Sigmoid colon (tissue), 4 donors: Measurements from ENCODE around the gene RPN2.

Experiments used
- EP300 ChIP-seq, 4 donors: sonication (generic); formaldehyde crosslinking; IDR thresholded peaks; one replicate each; pipeline ENCODE4 v1.6.1; 2017; ENCODE audit warnings: antibody characterized with exemption in 4 of 4
- POLR2A ChIP-seq, 2 donors: fragments of 450-650 bp; IDR thresholded peaks; one replicate each; pipeline ENCODE4 v1.6.1; 2016; ENCODE audit warnings: antibody characterized with exemption in 2 of 2, mild to moderate bottlenecking in 2 of 2, moderate library complexity in 2 of 2
- TF ChIP-seq, protein P1 (sequence below), 4 experiments: fragments of 450-650 bp in 3 of 4; fragments of 200-600 bp in 1 of 4; IDR thresholded peaks; one replicate each; pipeline ENCODE4 v1.5.1; 2016 to 2019; ENCODE audit warnings: antibody characterized with exemption in 4 of 4, mild to moderate bottlenecking in 3 of 4, moderate library complexity in 2 of 4

- TF ChIP-seq EP300 (IDR thresholded peaks at IDR 0.05) (no peak), POLR2A (IDR thresholded peaks at IDR 0.05) (no peak)
- TF ChIP-seq, protein P1, sequence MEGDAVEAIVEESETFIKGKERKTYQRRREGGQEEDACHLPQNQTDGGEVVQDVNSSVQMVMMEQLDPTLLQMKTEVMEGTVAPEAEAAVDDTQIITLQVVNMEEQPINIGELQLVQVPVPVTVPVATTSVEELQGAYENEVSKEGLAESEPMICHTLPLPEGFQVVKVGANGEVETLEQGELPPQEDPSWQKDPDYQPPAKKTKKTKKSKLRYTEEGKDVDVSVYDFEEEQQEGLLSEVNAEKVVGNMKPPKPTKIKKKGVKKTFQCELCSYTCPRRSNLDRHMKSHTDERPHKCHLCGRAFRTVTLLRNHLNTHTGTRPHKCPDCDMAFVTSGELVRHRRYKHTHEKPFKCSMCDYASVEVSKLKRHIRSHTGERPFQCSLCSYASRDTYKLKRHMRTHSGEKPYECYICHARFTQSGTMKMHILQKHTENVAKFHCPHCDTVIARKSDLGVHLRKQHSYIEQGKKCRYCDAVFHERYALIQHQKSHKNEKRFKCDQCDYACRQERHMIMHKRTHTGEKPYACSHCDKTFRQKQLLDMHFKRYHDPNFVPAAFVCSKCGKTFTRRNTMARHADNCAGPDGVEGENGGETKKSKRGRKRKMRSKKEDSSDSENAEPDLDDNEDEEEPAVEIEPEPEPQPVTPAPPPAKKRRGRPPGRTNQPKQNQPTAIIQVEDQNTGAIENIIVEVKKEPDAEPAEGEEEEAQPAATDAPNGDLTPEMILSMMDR (IDR thresholded peaks at IDR 0.05): no peak
Observed at GRCh38 chr20:37245216-37246150, 66.4 kb downstream of the RPN2 start.
